Measurements from ENCODE around the gene ESM1. TPM values are rescaled to one million over a fixed set of nuclear protein-coding genes. Genes with fewer than 3 reads are reported as not detected.
"Not testable (repeated sequence)": the region's sequence is repeated elsewhere in the genome, so short reads cannot be mapped to it uniquely, and the experiment has no call there.

The ESM1 gene
- total RNA-seq, 6 donors from 2014 or later = 0.86 to 10.3 (median 2.0) TPM; not detected in 1

DNA sequence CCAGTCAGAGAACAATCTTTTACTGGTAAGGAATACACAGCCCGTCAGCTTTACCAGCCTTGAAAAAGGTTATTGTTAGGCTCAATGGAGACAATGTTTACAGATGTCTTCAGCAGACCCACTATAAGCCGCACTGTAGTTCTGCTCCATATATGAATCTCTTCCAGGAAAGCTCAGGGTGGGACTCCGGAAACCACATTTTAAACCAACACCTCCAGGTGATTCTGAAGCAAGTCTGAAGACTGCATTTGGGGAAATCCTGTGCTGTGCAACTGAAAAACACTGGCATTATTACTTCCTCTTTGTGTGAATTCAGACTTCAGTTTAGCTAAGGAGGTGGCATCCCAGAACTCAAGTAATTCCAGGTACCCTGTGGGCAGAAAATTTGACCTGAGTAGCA, 42.2 kb upstream of the ESM1 start:
- WGBS, 2 donors = 62 to 77% methylated on average over 3 of the region's 3 CpGs
- H3K4me3 ChIP-seq = no peak overlapping the region
- TF ChIP-seq EP300 (IDR thresholded peaks at IDR 0.05) (no peak), POLR2A (IDR thresholded peaks at IDR 0.05) (no peak), POLR2AphosphoS5 (IDR thresholded peaks at IDR 0.05) (no peak)
- TF ChIP-seq, protein P1, sequence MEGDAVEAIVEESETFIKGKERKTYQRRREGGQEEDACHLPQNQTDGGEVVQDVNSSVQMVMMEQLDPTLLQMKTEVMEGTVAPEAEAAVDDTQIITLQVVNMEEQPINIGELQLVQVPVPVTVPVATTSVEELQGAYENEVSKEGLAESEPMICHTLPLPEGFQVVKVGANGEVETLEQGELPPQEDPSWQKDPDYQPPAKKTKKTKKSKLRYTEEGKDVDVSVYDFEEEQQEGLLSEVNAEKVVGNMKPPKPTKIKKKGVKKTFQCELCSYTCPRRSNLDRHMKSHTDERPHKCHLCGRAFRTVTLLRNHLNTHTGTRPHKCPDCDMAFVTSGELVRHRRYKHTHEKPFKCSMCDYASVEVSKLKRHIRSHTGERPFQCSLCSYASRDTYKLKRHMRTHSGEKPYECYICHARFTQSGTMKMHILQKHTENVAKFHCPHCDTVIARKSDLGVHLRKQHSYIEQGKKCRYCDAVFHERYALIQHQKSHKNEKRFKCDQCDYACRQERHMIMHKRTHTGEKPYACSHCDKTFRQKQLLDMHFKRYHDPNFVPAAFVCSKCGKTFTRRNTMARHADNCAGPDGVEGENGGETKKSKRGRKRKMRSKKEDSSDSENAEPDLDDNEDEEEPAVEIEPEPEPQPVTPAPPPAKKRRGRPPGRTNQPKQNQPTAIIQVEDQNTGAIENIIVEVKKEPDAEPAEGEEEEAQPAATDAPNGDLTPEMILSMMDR (IDR thresholded peaks at IDR 0.05) = no peak
- H3K27ac ChIP-seq = no peak overlapping the region
- no peaks in the 10 kb centered on the region for H3K4me1 ChIP-seq
- H3K36me3 ChIP-seq = no peaks in the 10 kb centered on the region
- no peak for DNase-seq
- no peaks in the 10 kb centered on the region for H3K9me3 ChIP-seq
- H3K27me3 ChIP-seq = no peaks in the 10 kb centered on the region
- ATAC-seq (ENCODE audit: low FRiP score in 2 of 2) = no peak

DNA sequence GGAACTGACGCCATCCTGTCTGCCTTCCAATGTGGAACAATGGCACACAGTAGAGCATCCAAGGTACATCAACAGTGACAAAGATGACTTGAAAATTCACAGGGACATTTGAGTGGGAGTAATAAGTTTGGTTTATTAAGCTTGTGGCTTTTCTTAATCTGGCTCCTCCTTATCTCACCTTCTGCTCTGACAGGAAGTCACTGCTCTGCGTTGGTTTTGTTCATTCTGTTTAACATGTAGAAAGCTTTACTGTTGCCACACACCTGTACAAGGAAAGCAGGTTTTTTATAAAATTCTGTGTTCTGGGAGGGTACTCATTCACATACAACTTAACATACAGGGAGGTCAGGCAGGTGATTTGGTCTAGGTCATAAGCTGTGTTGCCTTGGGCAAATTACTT, 37.1 kb upstream of the ESM1 start:
- Histone ChIP-seq H3K27ac (no peak overlapping the region), H3K9me3 (no peaks in the 10 kb centered on the region), H3K36me3 (no peaks in the 10 kb centered on the region), H3K4me1 (no peaks in the 10 kb centered on the region), H3K4me3 (no peak overlapping the region), H3K27me3 (no peaks in the 10 kb centered on the region)
- DNase-seq = no peak
- TF ChIP-seq POLR2A (IDR thresholded peaks at IDR 0.05) = no peak
- no peak for TF ChIP-seq POLR2AphosphoS5 (IDR thresholded peaks at IDR 0.05)
- no peak for TF ChIP-seq EP300 (IDR thresholded peaks at IDR 0.05)
- TF ChIP-seq, protein P1 (IDR thresholded peaks at IDR 0.05) = no peak
- WGBS, 2 donors = 53 to 67% methylated on average over 2 of the region's 2 CpGs
- ATAC-seq (ENCODE audit: low FRiP score in 2 of 2) = no peak

DNA sequence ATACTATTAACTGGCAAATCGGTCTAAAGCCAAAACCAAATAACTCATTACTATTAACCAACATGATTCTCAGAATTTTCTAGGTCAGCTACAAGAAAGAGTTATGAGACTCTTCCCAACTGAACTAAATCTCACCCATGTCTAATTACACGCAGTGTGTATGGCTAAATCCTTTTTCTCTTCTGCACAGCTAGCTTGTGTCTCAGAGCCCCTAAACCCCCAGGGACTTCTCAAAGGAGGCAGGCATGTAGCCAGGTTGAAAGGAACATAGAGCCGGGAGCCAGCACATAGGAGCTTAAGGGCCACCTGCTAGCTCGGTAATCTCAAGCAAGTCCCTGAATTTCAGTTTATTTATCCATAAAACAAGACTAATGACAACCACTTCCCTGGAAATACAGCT, 36.4 kb upstream of the ESM1 start:
- H3K27ac ChIP-seq = no peak overlapping the region
- 91 to 93% methylated on average over 4 of the region's 4 CpGs for WGBS, 2 donors
- H3K4me1 ChIP-seq = no peaks in the 10 kb centered on the region
- H3K9me3 ChIP-seq = no peaks in the 10 kb centered on the region
- H3K36me3 ChIP-seq = no peaks in the 10 kb centered on the region
- TF ChIP-seq EP300 (IDR thresholded peaks at IDR 0.05) (no peak), POLR2AphosphoS5 (IDR thresholded peaks at IDR 0.05) (no peak), POLR2A (IDR thresholded peaks at IDR 0.05) (no peak)
- TF ChIP-seq, protein P1 (IDR thresholded peaks at IDR 0.05) = no peak
- DNase-seq = no peak
- ATAC-seq (ENCODE audit: low FRiP score in 2 of 2) = no peak
- no peaks in the 10 kb centered on the region for H3K27me3 ChIP-seq
- H3K4me3 ChIP-seq = no peak overlapping the region

DNA sequence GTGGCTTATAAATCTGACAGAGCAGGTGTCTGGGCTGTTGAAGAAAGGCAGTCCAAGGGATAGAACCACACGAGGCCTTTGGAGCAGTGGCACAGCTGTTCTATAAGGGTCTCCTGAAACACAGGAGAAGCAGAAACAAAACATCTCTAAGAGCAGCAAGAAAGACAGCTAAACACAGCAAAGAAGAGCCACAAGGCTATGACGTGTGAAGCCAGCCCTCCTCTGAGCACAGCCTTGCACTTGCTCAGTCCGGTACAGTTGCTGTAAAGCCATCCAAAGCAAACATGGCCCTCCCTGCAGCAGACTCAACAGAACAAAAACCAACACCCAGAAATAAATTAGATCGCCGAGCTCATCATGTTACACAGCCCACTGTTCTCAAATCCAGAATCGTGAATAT, 36.0 kb upstream of the ESM1 start:
- no peaks in the 10 kb centered on the region for H3K27me3 ChIP-seq
- WGBS, 2 donors = 64 to 82% methylated on average over 6 of the region's 6 CpGs
- DNase-seq = no peak
- TF ChIP-seq, protein P1 (IDR thresholded peaks at IDR 0.05) = no peak
- TF ChIP-seq EP300 (IDR thresholded peaks at IDR 0.05) = no peak
- no peak overlapping the region for H3K27ac ChIP-seq
- H3K9me3 ChIP-seq = no peaks in the 10 kb centered on the region
- no peak overlapping the region for H3K4me3 ChIP-seq
- ATAC-seq (ENCODE audit: low FRiP score in 2 of 2) = no peak
- no peaks in the 10 kb centered on the region for H3K4me1 ChIP-seq
- H3K36me3 ChIP-seq = no peaks in the 10 kb centered on the region

DNA sequence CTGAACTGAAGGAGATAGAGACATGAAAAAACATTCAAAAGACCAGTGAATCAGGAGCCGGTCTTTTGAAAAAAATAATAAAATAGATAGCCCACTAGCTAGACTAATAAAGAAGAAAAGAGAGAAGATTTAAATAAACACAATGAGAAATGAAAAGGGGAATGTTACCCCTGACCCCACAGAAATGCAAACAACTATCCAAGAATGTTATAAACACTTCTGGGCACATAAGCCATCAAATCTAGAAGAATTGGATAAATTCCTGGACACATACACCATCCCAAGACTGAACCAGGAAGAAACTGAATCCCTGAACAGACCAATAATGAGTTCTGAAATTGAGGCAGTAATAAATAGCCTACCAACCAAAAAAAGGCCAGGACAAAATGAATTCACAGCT, 24.8 kb upstream of the ESM1 start:
- H3K9me3 ChIP-seq = peaks cover 0 to 19% (median 9%) of the 10 kb centered on the region in 4 donors
- not testable (repeated sequence) for ATAC-seq (ENCODE audit: low FRiP score in 2 of 2)

More for the DNA sequence above, 24.8 kb upstream of the ESM1 start:
- DNase-seq, H3K4me3 ChIP-seq, H3K27me3 ChIP-seq, H3K4me1 ChIP-seq, H3K27ac ChIP-seq, H3K36me3 ChIP-seq: not testable (repeated sequence)
- WGBS, 2 donors = 83 to 100% methylated on average over 1 of the region's 1 CpG
